ENCODE measurements around the gene SLC35A2. TPM values are rescaled to one million over a fixed set of nuclear protein-coding genes. Genes with fewer than 3 reads are reported as not detected.
A peak's percentile ranks its signal among the peaks of the same experiment; 100 is the strongest.

Gene SLC35A2
- 7.1 TPM for total RNA-seq

GRCh38 chrX:48911412-48912182 is at the start of gene SLC35A2:
SLC35A2 (minus strand) TSS chrX:48911646; CDS start chrX:48911636, 10 bp downstream.
- no peaks in the 10 kb centered on the region for H3K36me3 ChIP-seq
- peaks cover 11% of the 10 kb centered on the region for H3K4me1 ChIP-seq
- TF ChIP-seq POLR2AphosphoS5 (IDR thresholded peaks at IDR 0.05; ENCODE audit: insufficient read depth in 1 of 2, low read depth in 1 of 2) (peak; percentile 22 to 85), CTCF (IDR thresholded peaks at IDR 0.05) (no peak), POLR2A (IDR thresholded peaks at IDR 0.05) (peak in 1 of 2 donors; percentile 48)
- intact Hi-C loops (cut with DNase I), result no loop called here
- H3K4me3 ChIP-seq, result peak within 1 kb of the TSS; percentile 57 to 60
- peak within 1 kb of the TSS; percentile 65 for H3K27ac ChIP-seq
- DNase-seq (ENCODE audit: extremely low spot score in 2 of 2), result no peak
- H3K27me3 ChIP-seq, result no peaks in the 10 kb centered on the region
- H3K9me3 ChIP-seq, result no peaks in the 10 kb centered on the region

DNA sequence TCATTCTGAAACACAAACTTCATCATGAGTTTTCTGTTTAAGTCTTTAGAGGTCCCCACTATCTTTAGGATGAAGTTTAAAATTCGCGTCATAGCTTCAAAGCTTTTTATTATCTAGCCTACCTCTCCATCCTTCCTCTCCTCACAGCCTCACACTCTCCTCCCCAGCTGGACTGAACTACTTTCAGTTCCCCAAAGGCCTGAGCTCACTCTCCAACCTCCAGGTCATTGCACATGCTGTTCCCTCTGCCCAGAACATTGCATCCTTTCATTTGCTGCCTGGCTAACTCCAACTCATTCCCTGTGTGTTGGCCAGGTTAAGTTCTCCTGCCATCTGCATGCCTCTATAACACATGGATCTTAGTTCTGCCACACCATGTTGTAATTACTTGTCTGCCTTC is 48.8 kb upstream of the SLC35A2 start:
- intact Hi-C loops (cut with DNase I), result no loop called here
- no peaks in the 10 kb centered on the region for H3K27me3 ChIP-seq
- H3K9me3 ChIP-seq, result no peaks in the 10 kb centered on the region
- H3K4me1 ChIP-seq, result peaks cover 15% of the 10 kb centered on the region
- TF ChIP-seq CTCF (IDR thresholded peaks at IDR 0.05), result no peak
- no peak for TF ChIP-seq POLR2AphosphoS5 (IDR thresholded peaks at IDR 0.05; ENCODE audit: insufficient read depth in 1 of 2, low read depth in 1 of 2)
- no peak for TF ChIP-seq POLR2A (IDR thresholded peaks at IDR 0.05)
- H3K4me3 ChIP-seq, result no peak overlapping the region
- no peak for DNase-seq (ENCODE audit: extremely low spot score in 2 of 2)
- no peaks in the 10 kb centered on the region for H3K36me3 ChIP-seq
- H3K27ac ChIP-seq, result no peak overlapping the region

GRCh38 chrX:48958635-48959094 is 47.2 kb upstream of the SLC35A2 start:
- intact Hi-C loops (cut with DNase I), result loop anchor here (5.0 kb wide), 1 partner anchor 84 kb away; the partner anchor contains the start of gene TFE3
- no peak for DNase-seq (ENCODE audit: extremely low spot score in 2 of 2)

GRCh38 chrX:48957827-48958634 is 46.6 kb upstream of the SLC35A2 start:
- H3K27ac ChIP-seq, result peak overlapping the region; percentile 90
- TF ChIP-seq POLR2AphosphoS5 (IDR thresholded peaks at IDR 0.05; ENCODE audit: insufficient read depth in 1 of 2, low read depth in 1 of 2) (peak; percentile 67 to 92), POLR2A (IDR thresholded peaks at IDR 0.05) (peak in 1 of 2 donors; percentile 17), CTCF (IDR thresholded peaks at IDR 0.05) (no peak)
- intact Hi-C loops (cut with DNase I), result loop anchor here (5.0 kb wide), 1 partner anchor 84 kb away; the partner anchor contains the start of gene TFE3
- H3K4me1 ChIP-seq, result peaks cover 31% of the 10 kb centered on the region
- no peaks in the 10 kb centered on the region for H3K27me3 ChIP-seq
- peak in 1 of 2 donors; percentile 98 for DNase-seq (ENCODE audit: extremely low spot score in 2 of 2)
- peak overlapping the region; percentile 61 to 64 for H3K4me3 ChIP-seq
- no peaks in the 10 kb centered on the region for H3K9me3 ChIP-seq
- no peaks in the 10 kb centered on the region for H3K36me3 ChIP-seq

More at GRCh38 chrX:48958635-48959094, 47.2 kb upstream of the SLC35A2 start:
- H3K9me3 ChIP-seq, result no peaks in the 10 kb centered on the region
- peak overlapping the region; percentile 78 for H3K27ac ChIP-seq
- H3K4me1 ChIP-seq, result peaks cover 26% of the 10 kb centered on the region
- TF ChIP-seq CTCF (IDR thresholded peaks at IDR 0.05), result no peak
- peak in 1 of 2 donors; percentile 42 for TF ChIP-seq POLR2AphosphoS5 (IDR thresholded peaks at IDR 0.05; ENCODE audit: insufficient read depth in 1 of 2, low read depth in 1 of 2)
- TF ChIP-seq POLR2A (IDR thresholded peaks at IDR 0.05), result no peak
- H3K4me3 ChIP-seq, result peak overlapping the region; percentile 33 to 64
- H3K27me3 ChIP-seq, result no peaks in the 10 kb centered on the region
- no peaks in the 10 kb centered on the region for H3K36me3 ChIP-seq
